SK-N-SH (cell line): ENCODE results near the gene ITGAL. TPM values are rescaled to one million over a fixed set of nuclear protein-coding genes. Genes with fewer than 3 reads are reported as not detected.

ENCODE experiments used
- CTCF ChIA-PET: fragments of 300-600, 350-600 bp; formaldehyde crosslinking; extraction: SDS; loops from one replicate; lab custom pipeline; 2021; lab: Yijun Ruan, JAX
- POLR2A ChIA-PET: fragments of 350-600 bp; sonication (Branson Sonifier 250); formaldehyde crosslinking; extraction: SDS; loops from one replicate; lab custom pipeline; 2020; ENCODE audit warnings: antibody characterized with exemption, inconsistent platforms; lab: Yijun Ruan, JAX
- DNase-seq: peaks from one replicate; pipeline ENCODE4 v3.0.0; 2012
- H2AFZ ChIP-seq: fragments of 200-600 bp; sonication (generic); 2 replicates; pipeline ENCODE4 v1.8.1; 2016; ENCODE audit warnings: antibody characterized with exemption, mild to moderate bottlenecking, low read depth
- H3F3A ChIP-seq: fragments of 200-600 bp; sonication (generic); replicated peaks from 2 replicates; pipeline ENCODE3; 2016; ENCODE audit warnings: antibody characterized with exemption, mild to moderate bottlenecking; ENCODE audit not compliant: insufficient read depth
- H3K27ac ChIP-seq, 2 experiments: fragments of 200-500 bp in 1 of 2; fragments of 200-600 bp in 1 of 2; sonication (Bioruptor generic) in 1 of 2; sonication (generic), shearing (Covaris generic) in 1 of 2; 2 replicates each; pipeline versions ENCODE4 v1.5.1 to v1.6.1; 2014 to 2016; ENCODE audit warnings: low read depth in 2 of 2, inconsistent platforms in 1 of 2, low read length in 1 of 2, mild to moderate bottlenecking in 1 of 2, mixed read lengths in 1 of 2
- H3K27me3 ChIP-seq: fragments of 200-600 bp; sonication (generic), shearing (Covaris generic); 2 replicates; pipeline ENCODE4 v1.6.1; 2016; ENCODE audit warnings: mixed run types; ENCODE audit not compliant: insufficient read depth
- H3K36me3 ChIP-seq, 2 experiments: fragments of 200-500 bp in 1 of 2; fragments of 200-600 bp in 1 of 2; sonication (Bioruptor generic) in 1 of 2; sonication (generic) in 1 of 2; replicated peaks in 1 of 2; 2 replicates each; pipeline versions ENCODE3 to v1.5.1; 2014 to 2016; ENCODE audit warnings: low read length in 1 of 2, mild to moderate bottlenecking in 1 of 2; ENCODE audit not compliant: insufficient read depth in 2 of 2, control insufficient read depth in 1 of 2
- H3K4me1 ChIP-seq, 2 experiments: fragments of 200-500 bp in 1 of 2; fragments of 200-600 bp in 1 of 2; sonication (Bioruptor generic) in 1 of 2; sonication (generic), shearing (Covaris generic) in 1 of 2; 2 replicates each; pipeline versions ENCODE4 v1.5.1 to v1.6.1; 2014 to 2016; ENCODE audit warnings: low read depth in 1 of 2, low read length in 1 of 2, mixed run types in 1 of 2; ENCODE audit not compliant: insufficient read depth in 2 of 2, control insufficient read depth in 1 of 2
- H3K4me2 ChIP-seq: fragments of 200-600 bp; sonication (generic), shearing (Covaris generic); 2 replicates; pipeline ENCODE4 v1.6.1; 2017; ENCODE audit warnings: mixed run types
- H3K4me3 ChIP-seq, 2 experiments: fragments of 200-500 bp in 1 of 2; fragments of 200-600 bp in 1 of 2; sonication (Bioruptor generic) in 1 of 2; sonication (generic), shearing (Covaris generic) in 1 of 2; 2 replicates each; pipeline versions ENCODE4 v1.5.1 to v1.8.1; 2014 to 2016; ENCODE audit warnings: low read depth in 2 of 2, inconsistent platforms in 1 of 2, low read length in 1 of 2, mild to moderate bottlenecking in 1 of 2, mixed read lengths in 1 of 2, moderate library complexity in 1 of 2
- H3K79me2 ChIP-seq: fragments of 200-600 bp; sonication (generic); 2 replicates; pipeline ENCODE4 v1.8.1; 2017; ENCODE audit warnings: mild to moderate bottlenecking; ENCODE audit not compliant: insufficient read depth
- H3K9ac ChIP-seq: fragments of 200-600 bp; sonication (generic); 2 replicates; pipeline ENCODE4 v1.6.1; 2017; ENCODE audit warnings: mixed run types
- H3K9me2 ChIP-seq: fragments of 200-600 bp; sonication (generic); 2 replicates; pipeline ENCODE4 v1.6.1; 2017; ENCODE audit warnings: mixed run types
- H3K9me3 ChIP-seq: fragments of 200-600 bp; sonication (generic); 2 replicates; pipeline ENCODE4 v1.6.1; 2017; ENCODE audit warnings: mixed run types, mild to moderate bottlenecking, moderate library complexity
- H4K20me1 ChIP-seq: fragments of 200-600 bp; sonication (generic); 2 replicates; pipeline ENCODE4 v1.6.1; 2017; ENCODE audit warnings: mild to moderate bottlenecking, mixed run types; ENCODE audit not compliant: insufficient read depth
- GATA2 ChIP-seq: sonication (generic); formaldehyde crosslinking; IDR thresholded peaks from 2 replicates; pipeline ENCODE4 v1.5.0; 2020; ENCODE audit warnings: mild to moderate bottlenecking, missing genetic modification reagents
- NFIC ChIP-seq: IDR thresholded peaks from 2 replicates; pipeline ENCODE4 v1.4.0; 2012; ENCODE audit warnings: borderline replicate concordance
- POLR2AphosphoS5 ChIP-seq: IDR thresholded peaks from 2 replicates; pipeline ENCODE4 v1.6.1; 2012; ENCODE audit warnings: low read depth, low read length
- RCOR1 ChIP-seq: fragments of 150-350 bp; IDR thresholded peaks from 2 replicates; pipeline ENCODE4 v1.6.1; 2017; ENCODE audit warnings: antibody characterized with exemption, low read length
- RXRA ChIP-seq: IDR thresholded peaks from 2 replicates; pipeline ENCODE4 v1.4.0; 2012; ENCODE audit warnings: low read depth, mild to moderate bottlenecking, borderline replicate concordance
- SIN3A ChIP-seq: IDR thresholded peaks from 2 replicates; pipeline ENCODE4 v1.6.1; 2012; ENCODE audit warnings: low read depth, mild to moderate bottlenecking, low read length, moderate library complexity, borderline replicate concordance
- TEAD4 ChIP-seq: IDR thresholded peaks from 2 replicates; pipeline ENCODE4 v1.4.0; 2012; ENCODE audit warnings: mild to moderate bottlenecking, borderline replicate concordance; ENCODE audit not compliant: insufficient read depth
- WGBS: methylation state at CpG from one replicate; pipeline ENCODE4 v1.1.6; 2017; ENCODE audit warnings: low lambda C conversion rate; 5-methylcytosine and 5-hydroxymethylcytosine counted together
- polyA plus RNA-seq, 3 experiments: library from polyadenylated mRNA; depleted of rRNA; stranded (reverse); fragments of >200 nt; gene quantifications; 2 replicates each; pipeline ENCODE4 v1.2.3, GENCODE V29; 2012

The ITGAL gene
- polyA plus RNA-seq, 1 of the 3 experiments (the other 2 are of a cell fraction), result 0.12 TPM

DNA sequence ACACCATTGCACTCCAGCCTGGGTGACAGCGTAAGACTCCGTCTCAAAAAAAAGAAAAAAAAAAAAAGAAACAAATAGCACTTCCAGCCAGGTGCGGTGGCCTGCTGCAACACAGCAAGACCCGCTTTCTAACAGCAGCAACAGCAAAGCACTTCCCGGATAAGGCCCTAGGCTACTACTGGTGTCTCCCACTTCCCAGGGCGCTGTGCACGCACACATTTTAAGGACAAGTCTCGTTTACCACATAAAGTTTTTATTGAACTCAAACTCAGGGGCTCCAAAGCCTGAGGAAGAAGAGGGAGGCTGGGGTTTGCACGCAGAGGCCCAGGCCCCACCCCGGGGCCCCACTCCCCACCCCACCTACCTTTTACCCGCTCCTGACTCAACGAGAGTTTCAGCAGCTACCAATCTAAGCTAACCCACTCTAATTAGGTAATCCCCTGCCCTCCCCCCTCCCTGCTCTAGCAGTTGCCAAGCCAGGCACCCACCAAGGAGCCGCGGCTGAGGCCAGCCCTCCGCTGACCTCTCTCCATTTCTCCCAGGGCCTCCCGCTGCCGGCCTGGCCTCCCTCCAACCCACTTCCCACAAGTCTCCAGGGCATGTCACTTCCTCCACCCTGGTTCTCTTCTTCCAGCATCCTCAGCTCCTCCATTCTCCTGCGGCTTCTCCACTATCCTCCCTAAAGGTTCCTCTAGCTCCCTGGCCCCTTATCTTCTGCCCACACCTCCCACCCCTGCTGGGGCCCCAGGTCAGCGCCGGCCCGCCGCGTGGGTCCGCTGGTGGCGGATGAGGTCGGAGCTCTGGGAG is 51.4 kb downstream of the ITGAL start:
- ChIA-PET POLR2A (interaction anchor here (0.6 to 2.1 kb wide), 3 partner anchors 8 to 67 kb away, joined by 3 to 5 read pairs (median 4); no protein-coding TSS in a partner anchor), CTCF (interaction anchor here (0.9 to 2.5 kb wide), 5 partner anchors 11 to 94 kb away, joined by 3 to 12 read pairs (median 3); partner anchors contain the start of genes DCTPP1 and ZNF747)
- Histone ChIP-seq H3K4me3 (no peak overlapping the region), H3K27ac (no peak overlapping the region), H3F3A (no peaks in the 10 kb centered on the region), H3K9me3 (no peaks in the 10 kb centered on the region), H3K4me1 (peaks cover 6 to 11% of the 10 kb centered on the region in 2 experiments; a peak in 3 of 4 replicates), H2AFZ (no peak overlapping the region), H3K9me2 (no peaks in the 10 kb centered on the region), H3K9ac (no peak overlapping the region), H3K79me2 (no peaks in the 10 kb centered on the region), H3K4me2 (no peak overlapping the region), H3K36me3 (peaks cover 0 to 6% of the 10 kb centered on the region in 2 experiments), H3K27me3 (no peaks in the 10 kb centered on the region), H4K20me1 (no peaks in the 10 kb centered on the region)
- TF ChIP-seq POLR2AphosphoS5, result 0 out of 2 replicates have a peak, but pooled peaks have one; percentile 5
- no peak for TF ChIP-seq TEAD4
- 92% methylated on average over 26 of the region's 26 CpGs for WGBS
- DNase-seq, result no peak

DNA sequence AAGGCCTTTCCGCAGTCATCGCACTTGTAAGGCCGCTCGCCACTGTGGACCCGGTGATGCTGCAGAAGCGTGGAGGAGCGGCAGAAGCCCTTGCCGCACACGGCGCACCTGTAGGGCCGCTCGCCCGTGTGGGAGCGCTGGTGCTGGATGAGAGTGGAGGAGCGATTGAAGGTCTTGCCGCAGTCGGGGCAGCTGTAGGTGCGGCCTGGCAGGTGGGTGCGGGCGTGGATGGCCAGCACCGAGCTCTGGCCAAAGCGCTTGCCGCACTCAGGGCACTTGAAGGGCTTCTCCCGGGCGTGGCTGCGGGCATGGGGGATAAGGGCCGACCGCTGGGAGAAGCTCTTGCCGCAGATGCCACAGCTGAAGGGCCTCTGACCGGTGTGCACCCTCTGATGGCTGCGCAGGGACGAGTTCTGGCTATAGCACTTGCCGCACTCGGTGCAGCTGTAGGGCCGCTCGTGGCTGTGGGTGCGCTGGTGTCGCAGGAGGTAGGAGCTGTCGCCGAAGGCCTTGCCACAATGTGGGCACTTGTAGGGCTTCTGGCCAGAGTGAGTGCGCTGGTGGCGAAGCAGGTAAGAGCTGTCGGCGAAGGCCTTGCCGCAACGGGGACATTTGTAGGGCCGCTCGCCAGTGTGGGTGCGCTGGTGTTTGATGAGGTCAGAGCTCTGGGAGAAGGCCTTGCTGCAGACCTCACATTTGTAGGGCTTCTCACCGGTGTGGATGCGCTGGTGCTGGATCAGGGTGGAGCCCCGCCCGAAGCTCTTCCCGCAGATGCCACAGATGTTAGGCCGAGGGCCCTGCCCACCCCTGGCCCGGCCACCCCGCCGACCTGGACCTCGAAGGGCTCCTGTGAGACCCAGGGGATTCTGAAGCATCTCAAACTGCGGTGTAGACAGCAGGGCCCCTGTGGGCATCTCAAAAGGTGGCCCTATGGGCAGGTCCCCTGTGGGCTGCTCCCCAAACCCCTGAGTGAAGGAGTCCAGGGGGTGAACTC is 52.3 kb downstream of the ITGAL start:
- Histone ChIP-seq H3K79me2 (no peaks in the 10 kb centered on the region), H3F3A (no peaks in the 10 kb centered on the region), H3K9ac (no peak overlapping the region), H3K27ac (no peak overlapping the region), H2AFZ (no peak overlapping the region), H3K4me3 (no peak overlapping the region), H4K20me1 (no peaks in the 10 kb centered on the region), H3K9me2 (no peaks in the 10 kb centered on the region), H3K27me3 (no peaks in the 10 kb centered on the region), H3K9me3 (no peaks in the 10 kb centered on the region), H3K4me1 (peaks cover 6 to 11% of the 10 kb centered on the region in 2 experiments; a peak in 3 of 4 replicates), H3K4me2 (peak overlapping the region; percentile 83; the same call in 1 of the 2 replicates), H3K36me3 (peaks cover 0 to 6% of the 10 kb centered on the region in 2 experiments)
- ChIA-PET CTCF (interaction anchor here (0.9 to 2.5 kb wide), 6 partner anchors 10 to 95 kb away, joined by 3 to 15 read pairs (median 5); partner anchors contain the start of genes DCTPP1 and ZNF747), POLR2A (interaction anchor here (0.6 to 2.1 kb wide), 6 partner anchors 9 to 94 kb away, joined by 3 to 5 read pairs (median 3); no protein-coding TSS in a partner anchor)
- WGBS, result 95% methylated on average over 30 of the region's 60 CpGs
- TF ChIP-seq RXRA (no peak), SIN3A (no peak), NFIC (no peak), GATA2 (CRISPR knock-in tag) (no peak), RCOR1 (no peak)
- peak; percentile 28 for DNase-seq
